GM12878 (cell line): Measurements from ENCODE around the gene REXO2. TPM values are rescaled to one million over a fixed set of nuclear protein-coding genes. Genes with fewer than 3 reads are reported as not detected.

ENCODE experiments used
- ATAC-seq: fragments of 200-7000 bp; cut with Tn5 transposase; 3 replicates; pipeline ENCODE4 v1.9.1; 2020; ENCODE audit warnings: mild to moderate bottlenecking, moderate library complexity
- BruUV-seq: library from RNA; stranded (reverse); fragments of 400-500 nt; replicated peaks from 2 replicates; lab custom pipeline; 2021; lab: Mats Ljungman, UMichigan
- CTCF ChIA-PET: fragments of 300-600 bp; sonication (Branson Sonifier 250); formaldehyde crosslinking; extraction: SDS; loops from one replicate; lab custom pipeline; 2021; ENCODE audit warnings: inconsistent platforms; lab: Yijun Ruan, JAX
- POLR2A ChIA-PET: fragments of 350-600 bp; formaldehyde crosslinking; extraction: SDS; loops from one replicate; lab custom pipeline; 2021; ENCODE audit warnings: inconsistent platforms; lab: Charles Lee
- RAD21 ChIA-PET: fragments of 300-600 bp; sonication (Branson Sonifier 250); formaldehyde crosslinking; loops from one replicate; lab custom pipeline; 2023; ENCODE audit warnings: antibody characterized with exemption; ENCODE audit not compliant: unreplicated experiment; lab: Charles Lee
- SMC1A ChIA-PET: fragments of 300-600 bp; sonication (Branson Sonifier 250); formaldehyde crosslinking; loops from one replicate; lab custom pipeline; 2023; ENCODE audit not compliant: unreplicated experiment, uncharacterized antibody; lab: Charles Lee
- DNase-seq: peaks from one replicate; pipeline ENCODE4 v3.0.0-alpha.2; 2011; ENCODE audit warnings: low read depth, low spot score
- FAIRE-seq: peaks from 3 replicates; lab custom pipeline; 2011; peaks lifted over from hg19 to GRCh38; lab: Jason Lieb, UNC
- H2AFZ ChIP-seq: 2 replicates; pipeline ENCODE4 v1.6.0; 2011; ENCODE audit warnings: low read depth, low read length, control low read depth; ENCODE audit not compliant: control insufficient read depth
- H3K27ac ChIP-seq: 2 replicates; pipeline ENCODE4 v1.5.1; 2011; ENCODE audit warnings: control low read depth; ENCODE audit not compliant: control insufficient read depth, insufficient read depth
- H3K27me3 ChIP-seq, 2 experiments: replicated peaks in 1 of 2; 2 replicates each; pipeline versions ENCODE4 v1.6.0 to v1.6.1; 2011; ENCODE audit warnings: low read length in 1 of 2; ENCODE audit not compliant: control insufficient read depth in 2 of 2, insufficient read depth in 2 of 2
- H3K36me3 ChIP-seq, 2 experiments: 2 replicates each; pipeline ENCODE4 v1.5.1; 2011; ENCODE audit warnings: low read length in 1 of 2; ENCODE audit not compliant: control insufficient read depth in 2 of 2, insufficient read depth in 2 of 2
- H3K4me1 ChIP-seq: 2 replicates; pipeline ENCODE4 v1.6.1; 2011; ENCODE audit warnings: mild to moderate bottlenecking, low read length, moderate library complexity, mixed read lengths; ENCODE audit not compliant: control insufficient read depth, insufficient read depth
- H3K4me2 ChIP-seq: 2 replicates; pipeline ENCODE4 v1.6.0; 2011; ENCODE audit warnings: control low read depth; ENCODE audit not compliant: control insufficient read depth, insufficient read depth
- H3K4me3 ChIP-seq: fragments of 200-600 bp; sonication (generic); 2 replicates; pipeline ENCODE4 v1.5.1; 2016
- H3K79me2 ChIP-seq: 2 replicates; pipeline ENCODE4 v1.6.0; 2011; ENCODE audit warnings: low read length; ENCODE audit not compliant: control insufficient read depth, insufficient read depth
- H3K9ac ChIP-seq: 2 replicates; pipeline ENCODE4 v1.8.0; 2011; ENCODE audit warnings: low read length, control low read depth, mixed read lengths; ENCODE audit not compliant: control insufficient read depth, insufficient read depth
- H3K9me3 ChIP-seq: replicated peaks from 3 replicates; pipeline ENCODE4 v1.5.1; 2011; ENCODE audit warnings: mild to moderate bottlenecking, low read length; ENCODE audit not compliant: control insufficient read depth, insufficient read depth
- H4K20me1 ChIP-seq: 2 replicates; pipeline ENCODE4 v1.6.0; 2011; ENCODE audit not compliant: control insufficient read depth, insufficient read depth
- ASH2L ChIP-seq: fragments of 300-600, 200-600 bp; sonication (generic); IDR thresholded peaks from 2 replicates; pipeline ENCODE4 v1.6.1; 2017; ENCODE audit warnings: low read depth, mild to moderate bottlenecking, borderline replicate concordance
- RAD21 ChIP-seq: IDR thresholded peaks from 2 replicates; pipeline ENCODE4 v1.6.1; 2011; ENCODE audit warnings: mild to moderate bottlenecking, low read depth, low read length, moderate library complexity; ENCODE audit not compliant: insufficient read depth
- RFX5 ChIP-seq: IDR thresholded peaks from 2 replicates; pipeline ENCODE4 v1.6.1; 2011; ENCODE audit warnings: low read depth, low read length, improper control_type of control experiment
- ZBTB40 ChIP-seq: fragments of 450-650 bp; IDR thresholded peaks from 2 replicates; pipeline ENCODE4 v1.6.1; 2016; ENCODE audit warnings: mild to moderate bottlenecking, moderate library complexity, borderline replicate concordance
- ZSCAN29 ChIP-seq: fragments of 450-650 bp; IDR thresholded peaks from 2 replicates; pipeline ENCODE4 v1.6.1; 2017; ENCODE audit warnings: mild to moderate bottlenecking, moderate library complexity
- WGBS: methylation state at CpG from one replicate; pipeline ENCODE4 v1.1.6; 2016; ENCODE audit warnings: low lambda C conversion rate; ENCODE audit not compliant: insufficient replicate concordance, insufficient coverage; ENCODE audit errors: missing lambda C conversion rate; 5-methylcytosine and 5-hydroxymethylcytosine counted together
- in situ Hi-C: fragments of 300-500 bp; cut with MboI; formaldehyde crosslinking; loops from 9 replicates; pipeline ENCODE4 v1.14.3; 2018; ENCODE audit warnings: mixed read lengths
- intact Hi-C: fragments of 100-400 bp; cut with micrococcal nuclease; formaldehyde crosslinking; loops from one replicate; pipeline ENCODE4 v1.14.2; 2022; ENCODE audit not compliant: unreplicated experiment
- polyA plus RNA-seq, 11 experiments: library from polyadenylated mRNA; depleted of rRNA in 4 of 11; unstranded in 6 of 11; stranded (reverse) in 5 of 11; fragments of >200 nt; fragmentation: Nextera tagmentation in 4 of 11; fragmentation: Illumina TruSeq in 1 of 11; extraction: Ambion mirVana in 4 of 11; extraction: Trizol in 1 of 11; gene quantifications; 1 replicate in 1 of 11; 2 replicates in 10 of 11; pipeline versions ENCODE4 v1.2.1 to v1.2.3, GENCODE V29; 2011 to 2016; ENCODE audit warnings: inconsistent platforms in 2 of 11, missing spikeins in 2 of 11, low read depth in 1 of 11
- total RNA-seq, 4 experiments: library from RNA; depleted of rRNA in 3 of 4; stranded (reverse); fragments of >200 nt in 3 of 4; fragmentation: Illumina TruSeq in 1 of 4; extraction: Trizol in 1 of 4; gene quantifications; 2 replicates each; pipeline versions ENCODE4 v1.2.1 to v1.2.3, GENCODE V29; 2013 to 2021
- TF ChIP-seq, protein P1 (sequence below): IDR thresholded peaks from 2 replicates; pipeline ENCODE4 v1.6.1; 2012; ENCODE audit warnings: low read length, inconsistent platforms
- TF ChIP-seq, protein P2 (sequence below): IDR thresholded peaks from 2 replicates; pipeline ENCODE4 v1.6.1; 2012; ENCODE audit warnings: low read depth, low read length, improper control_type of control experiment
- TF ChIP-seq, protein P3 (sequence below): fragments of 450-650 bp; IDR thresholded peaks from 2 replicates; pipeline ENCODE4 v1.6.1; 2016; ENCODE audit warnings: mild to moderate bottlenecking

Gene REXO2
- total and polyA plus RNA-seq, 10 of the 15 experiments (the other 5 are each of a cell fraction or from before 2014, with no cell fraction given): 3.3 to 12.5 (median 5.3) TPM

- ATAC-seq (peak; percentile 57), FAIRE-seq (peak; percentile 65), DNase-seq (peak; percentile 7)
- Histone ChIP-seq H3K27ac (peak overlapping the region; percentile 98), H2AFZ (peak overlapping the region; percentile 98), H3K36me3 (no peaks in the 10 kb centered on the region), H3K4me3 (peak overlapping the region; percentile 88), H4K20me1 (no peaks in the 10 kb centered on the region), H3K4me2 (peak overlapping the region; percentile 84), H3K9ac (peak overlapping the region; percentile 98), H3K27me3 (no peaks in the 10 kb centered on the region), H3K79me2 (peaks cover 44% of the 10 kb centered on the region), H3K9me3 (no peaks in the 10 kb centered on the region), H3K4me1 (no peaks in the 10 kb centered on the region)
- in situ Hi-C loops: no loop called here
- RAD21 ChIA-PET: interaction anchor here (1.3 kb wide), 1 partner anchor 13 kb away, joined by 3 read pairs; no protein-coding TSS in a partner anchor
- BruUV-seq: TSS peak; percentile 94
- TF ChIP-seq RAD21 (no peak), ASH2L (no peak), RFX5 (no peak), ZSCAN29 (no peak), ZBTB40 (peak; percentile 17; the same call in 1 of the 2 replicates)
- TF ChIP-seq, protein P1, sequence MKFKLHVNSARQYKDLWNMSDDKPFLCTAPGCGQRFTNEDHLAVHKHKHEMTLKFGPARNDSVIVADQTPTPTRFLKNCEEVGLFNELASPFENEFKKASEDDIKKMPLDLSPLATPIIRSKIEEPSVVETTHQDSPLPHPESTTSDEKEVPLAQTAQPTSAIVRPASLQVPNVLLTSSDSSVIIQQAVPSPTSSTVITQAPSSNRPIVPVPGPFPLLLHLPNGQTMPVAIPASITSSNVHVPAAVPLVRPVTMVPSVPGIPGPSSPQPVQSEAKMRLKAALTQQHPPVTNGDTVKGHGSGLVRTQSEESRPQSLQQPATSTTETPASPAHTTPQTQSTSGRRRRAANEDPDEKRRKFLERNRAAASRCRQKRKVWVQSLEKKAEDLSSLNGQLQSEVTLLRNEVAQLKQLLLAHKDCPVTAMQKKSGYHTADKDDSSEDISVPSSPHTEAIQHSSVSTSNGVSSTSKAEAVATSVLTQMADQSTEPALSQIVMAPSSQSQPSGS: no peak
- TF ChIP-seq, protein P2, sequence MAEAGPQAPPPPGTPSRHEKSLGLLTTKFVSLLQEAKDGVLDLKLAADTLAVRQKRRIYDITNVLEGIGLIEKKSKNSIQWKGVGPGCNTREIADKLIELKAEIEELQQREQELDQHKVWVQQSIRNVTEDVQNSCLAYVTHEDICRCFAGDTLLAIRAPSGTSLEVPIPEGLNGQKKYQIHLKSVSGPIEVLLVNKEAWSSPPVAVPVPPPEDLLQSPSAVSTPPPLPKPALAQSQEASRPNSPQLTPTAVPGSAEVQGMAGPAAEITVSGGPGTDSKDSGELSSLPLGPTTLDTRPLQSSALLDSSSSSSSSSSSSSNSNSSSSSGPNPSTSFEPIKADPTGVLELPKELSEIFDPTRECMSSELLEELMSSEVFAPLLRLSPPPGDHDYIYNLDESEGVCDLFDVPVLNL: 0 out of 2 replicates have a peak, but pooled peaks have one; percentile 19
- TF ChIP-seq, protein P3, sequence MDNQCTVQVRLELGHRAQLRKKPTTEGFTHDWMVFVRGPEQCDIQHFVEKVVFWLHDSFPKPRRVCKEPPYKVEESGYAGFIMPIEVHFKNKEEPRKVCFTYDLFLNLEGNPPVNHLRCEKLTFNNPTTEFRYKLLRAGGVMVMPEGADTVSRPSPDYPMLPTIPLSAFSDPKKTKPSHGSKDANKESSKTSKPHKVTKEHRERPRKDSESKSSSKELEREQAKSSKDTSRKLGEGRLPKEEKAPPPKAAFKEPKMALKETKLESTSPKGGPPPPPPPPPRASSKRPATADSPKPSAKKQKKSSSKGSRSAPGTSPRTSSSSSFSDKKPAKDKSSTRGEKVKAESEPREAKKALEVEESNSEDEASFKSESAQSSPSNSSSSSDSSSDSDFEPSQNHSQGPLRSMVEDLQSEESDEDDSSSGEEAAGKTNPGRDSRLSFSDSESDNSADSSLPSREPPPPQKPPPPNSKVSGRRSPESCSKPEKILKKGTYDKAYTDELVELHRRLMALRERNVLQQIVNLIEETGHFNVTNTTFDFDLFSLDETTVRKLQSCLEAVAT: peak; percentile 12; the same call in 1 of the 2 replicates
- SMC1A ChIA-PET: interaction anchor here (1.0 kb wide), 1 partner anchor 30 kb away, joined by 3 read pairs; no protein-coding TSS in a partner anchor
- 4% methylated on average over 29 of the region's 29 CpGs for WGBS
- POLR2A ChIA-PET: no interaction called here
- intact Hi-C loops: loop anchor here (1.0 kb wide), 1 partner anchor 40 kb away; the partner anchor contains the start of gene REXO2
- CTCF ChIA-PET: no interaction called here
Observed at GRCh38 chr11:114399490-114400215, 39.6 kb upstream of the REXO2 start.
